Mesenchymal stem cell (in vitro differentiated cells and primary cell): ENCODE results near the gene LIPC.
A peak's percentile ranks its signal among the peaks of the same experiment; 100 is the strongest.

Experiments used
- DNase-seq: peaks from one replicate; pipeline ENCODE4 v3.0.0-alpha.2; 2013
- H2AFZ ChIP-seq: one replicate; pipeline ENCODE4 v1.6.1; 2013; ENCODE audit warnings: low read depth, mild to moderate bottlenecking, control low read depth, inconsistent platforms, low read length, moderate library complexity
- H2AK5ac ChIP-seq: 2 replicates; pipeline ENCODE4 v1.6.1; 2013; ENCODE audit warnings: low read length, moderate library complexity, mild to moderate bottlenecking, inconsistent platforms; ENCODE audit not compliant: severe bottlenecking
- H2BK120ac ChIP-seq: one replicate; pipeline ENCODE4 v1.6.1; 2013; ENCODE audit warnings: low read depth, mild to moderate bottlenecking, inconsistent platforms, low read length, moderate library complexity
- H2BK12ac ChIP-seq, 2 experiments: one replicate each; pipeline ENCODE4 v1.6.1; 2013; ENCODE audit warnings: inconsistent platforms in 2 of 2, low read length in 2 of 2, mild to moderate bottlenecking in 2 of 2, moderate library complexity in 2 of 2, control low read depth in 1 of 2
- H2BK15ac ChIP-seq: one replicate; pipeline ENCODE4 v1.6.1; 2013; ENCODE audit warnings: mild to moderate bottlenecking, low read depth, inconsistent platforms; ENCODE audit not compliant: poor library complexity, severe bottlenecking
- H2BK5ac ChIP-seq: 2 replicates; pipeline ENCODE4 v1.6.1; 2013; ENCODE audit warnings: low read depth, mild to moderate bottlenecking, low read length, control low read depth, inconsistent platforms; ENCODE audit not compliant: poor library complexity, severe bottlenecking
- H3K14ac ChIP-seq, 2 experiments: one replicate each; pipeline ENCODE4 v1.6.1; 2013; ENCODE audit warnings: inconsistent platforms in 2 of 2, low read length in 2 of 2, control low read depth in 1 of 2, mild to moderate bottlenecking in 1 of 2, moderate library complexity in 1 of 2
- H3K18ac ChIP-seq, 2 experiments: one replicate each; pipeline ENCODE4 v1.6.1; 2013; ENCODE audit warnings: inconsistent platforms in 2 of 2, low read length in 2 of 2, control low read depth in 1 of 2, low read depth in 1 of 2, mild to moderate bottlenecking in 1 of 2
- H3K23ac ChIP-seq, 2 experiments: one replicate each; pipeline ENCODE4 v1.6.1; 2013; ENCODE audit warnings: inconsistent platforms in 2 of 2, low read length in 2 of 2, mild to moderate bottlenecking in 2 of 2, moderate library complexity in 2 of 2, control low read depth in 1 of 2
- H3K27ac ChIP-seq: 2 replicates; pipeline ENCODE4 v1.5.1; 2013; ENCODE audit warnings: mild to moderate bottlenecking, moderate library complexity, low read length, control low read depth, inconsistent platforms; ENCODE audit not compliant: poor library complexity, severe bottlenecking
- H3K27me3 ChIP-seq, 2 experiments: 2 replicates each; pipeline versions ENCODE4 v1.6.1 to v1.7.0; 2013; ENCODE audit warnings: low read length in 2 of 2, mild to moderate bottlenecking in 2 of 2, moderate library complexity in 2 of 2, control low read depth in 1 of 2, inconsistent platforms in 1 of 2; ENCODE audit not compliant: control insufficient read depth in 1 of 2, insufficient read depth in 1 of 2
- H3K36me3 ChIP-seq, 2 experiments: 2 replicates each; pipeline versions ENCODE4 v1.6.1 to v1.7.0; 2013; ENCODE audit warnings: low read length in 2 of 2, control low read depth in 1 of 2, inconsistent platforms in 1 of 2, low read depth in 1 of 2, mild to moderate bottlenecking in 1 of 2; ENCODE audit not compliant: insufficient read depth in 2 of 2, control insufficient read depth in 1 of 2
- H3K4ac ChIP-seq, 2 experiments: one replicate each; pipeline ENCODE4 v1.6.1; 2013; ENCODE audit warnings: inconsistent platforms in 2 of 2, low read length in 2 of 2, mild to moderate bottlenecking in 2 of 2, moderate library complexity in 2 of 2, control low read depth in 1 of 2, low read depth in 1 of 2
- H3K4me1 ChIP-seq: 2 replicates; pipeline ENCODE4 v1.6.1; 2013; ENCODE audit warnings: low read depth, low read length, control low read depth; ENCODE audit not compliant: control insufficient read depth, insufficient read depth
- H3K4me2 ChIP-seq: 2 replicates; pipeline ENCODE4 v1.6.1; 2013; ENCODE audit warnings: low read length, mild to moderate bottlenecking, inconsistent platforms; ENCODE audit not compliant: poor library complexity, severe bottlenecking
- H3K4me3 ChIP-seq, 2 experiments: 2 replicates each; pipeline versions ENCODE4 v1.5.1 to v1.7.0; 2013; ENCODE audit warnings: low read length in 2 of 2, mild to moderate bottlenecking in 2 of 2, control low read depth in 1 of 2, low read depth in 1 of 2; ENCODE audit not compliant: insufficient read depth in 1 of 2
- H3K79me1 ChIP-seq: replicated peaks from 2 replicates; pipeline ENCODE4 v1.6.1; 2013; ENCODE audit warnings: mild to moderate bottlenecking, control low read depth, low read length, inconsistent platforms; ENCODE audit not compliant: poor library complexity, severe bottlenecking
- H3K9ac ChIP-seq: 2 replicates; pipeline ENCODE4 v1.7.0; 2013; ENCODE audit warnings: mild to moderate bottlenecking, low read length, moderate library complexity
- H3K9me3 ChIP-seq: 2 replicates; pipeline ENCODE4 v1.7.0; 2013; ENCODE audit warnings: mild to moderate bottlenecking, low read length; ENCODE audit not compliant: control insufficient read depth
- H4K8ac ChIP-seq: one replicate; pipeline ENCODE4 v1.6.1; 2013; ENCODE audit warnings: inconsistent platforms, mild to moderate bottlenecking, low read length, moderate library complexity
- H4K91ac ChIP-seq: one replicate; pipeline ENCODE4 v1.6.1; 2013; ENCODE audit warnings: mild to moderate bottlenecking, low read length, inconsistent platforms
- WGBS: methylation state at CpG from one replicate; pipeline ENCODE4 v1.1.7; 2013; ENCODE audit warnings: mixed read lengths; 5-methylcytosine and 5-hydroxymethylcytosine counted together

Gene LIPC

DNA sequence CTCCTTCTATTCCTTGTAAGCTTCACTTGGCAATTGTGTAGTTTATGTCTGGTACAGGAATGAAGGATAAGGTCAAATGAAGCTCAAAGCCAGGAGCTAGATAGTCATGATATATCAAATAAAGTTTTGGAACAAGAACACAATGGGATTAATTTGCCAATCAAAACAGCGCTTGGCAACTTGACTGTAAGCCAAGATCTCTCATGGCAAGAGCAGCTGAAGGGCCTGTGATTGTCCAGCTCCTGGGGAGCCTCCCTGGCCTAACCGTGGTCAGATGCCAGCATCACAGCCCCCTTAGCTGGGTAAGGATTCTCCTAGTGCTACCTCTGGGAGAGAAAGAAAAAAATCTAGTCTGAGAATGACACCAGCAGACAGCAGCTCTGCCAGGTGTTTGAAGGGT, 97.2 kb downstream of the LIPC start:
- Histone ChIP-seq H2AFZ (no peak overlapping the region), H3K4me2 (no peak overlapping the region), H2BK120ac (no peak overlapping the region), H3K79me1 (no peaks in the 10 kb centered on the region), H3K9me3 (no peaks in the 10 kb centered on the region), H2BK5ac (no peak overlapping the region), H3K36me3 (no peaks in the 10 kb centered on the region), H3K4ac (no peak overlapping the region), H2AK5ac (peak overlapping the region; percentile 38), H3K18ac (no peak overlapping the region), H4K8ac (no peak overlapping the region), H3K23ac (no peak overlapping the region), H3K4me3 (no peak overlapping the region), H3K14ac (no peak overlapping the region), H3K27me3 (peaks cover 0 to 7% of the 10 kb centered on the region in 2 experiments), H2BK12ac (no peak overlapping the region), H4K91ac (no peak overlapping the region), H2BK15ac (no peak overlapping the region), H3K4me1 (peaks cover 13% of the 10 kb centered on the region), H3K27ac (no peak overlapping the region), H3K9ac (no peak overlapping the region)
- WGBS: 89% methylated on average over 2 of the region's 2 CpGs
- DNase-seq: no peak

DNA sequence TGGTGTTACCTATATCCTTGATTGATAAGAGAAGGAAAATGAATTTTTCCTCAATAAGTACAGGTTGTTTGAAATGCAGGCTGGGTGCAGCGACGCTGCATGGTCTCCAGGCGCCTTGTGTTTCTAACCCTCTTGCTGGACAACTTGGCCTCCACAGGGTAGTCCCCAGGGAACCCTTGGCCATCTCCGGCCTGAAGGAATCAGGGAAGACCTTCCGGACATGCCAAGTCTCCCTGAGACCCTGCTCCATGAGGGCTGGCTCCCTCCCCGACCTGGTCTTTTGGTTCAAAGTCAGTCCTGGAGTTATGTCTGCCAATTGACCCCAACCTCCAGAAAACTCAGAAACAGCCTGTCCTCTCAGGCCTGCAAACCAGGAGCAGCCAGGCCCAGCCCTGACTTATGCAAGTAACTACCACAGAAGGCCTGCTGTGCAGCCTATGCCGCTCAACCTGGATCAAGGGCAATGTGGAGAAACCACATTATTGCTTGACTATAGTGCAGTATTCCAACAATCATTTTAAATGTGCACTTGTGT, 98.3 kb downstream of the LIPC start:
- H3K4me3 ChIP-seq: no peak overlapping the region
- H3K23ac ChIP-seq: no peak overlapping the region
- no peak overlapping the region for H3K27ac ChIP-seq
- H3K9ac ChIP-seq: no peak overlapping the region
- no peaks in the 10 kb centered on the region for H3K9me3 ChIP-seq
- H3K14ac ChIP-seq: no peak overlapping the region
- no peak overlapping the region for H4K91ac ChIP-seq
- H3K4me2 ChIP-seq: no peak overlapping the region
- peak overlapping the region; percentile 38 for H2AK5ac ChIP-seq
- H3K4me1 ChIP-seq: peaks cover 13% of the 10 kb centered on the region
- no peak overlapping the region for H4K8ac ChIP-seq
- no peak overlapping the region for H3K18ac ChIP-seq
- no peak overlapping the region for H2BK12ac ChIP-seq
- no peaks in the 10 kb centered on the region for H3K36me3 ChIP-seq
- H2AFZ ChIP-seq: no peak overlapping the region
- no peak overlapping the region for H2BK5ac ChIP-seq
- H2BK120ac ChIP-seq: no peak overlapping the region
- no peaks in the 10 kb centered on the region for H3K79me1 ChIP-seq
- peaks cover 0 to 11% of the 10 kb centered on the region in 2 experiments for H3K27me3 ChIP-seq
- no peak for DNase-seq
- WGBS: 94% methylated on average over 6 of the region's 7 CpGs
- no peak overlapping the region for H2BK15ac ChIP-seq
- H3K4ac ChIP-seq: no peak overlapping the region

DNA sequence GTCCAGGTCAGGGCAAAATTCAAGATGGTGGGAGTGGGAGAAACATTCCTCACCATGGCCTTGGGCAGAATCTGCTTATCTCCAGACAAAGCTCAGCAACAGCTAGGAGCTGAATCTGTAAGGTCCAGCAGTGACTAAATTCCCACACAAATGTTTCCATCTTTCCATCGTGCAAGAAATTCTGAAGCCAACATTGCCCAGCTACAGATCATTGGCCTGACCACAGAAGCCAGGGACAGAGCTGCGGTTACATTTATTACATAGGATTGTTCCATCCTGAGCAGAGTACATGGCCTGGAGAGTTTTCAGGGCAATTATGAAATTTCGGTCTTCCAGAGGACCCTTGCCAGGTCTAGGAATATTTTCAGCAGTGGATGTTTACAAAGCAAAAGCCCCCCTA, 100.3 kb downstream of the LIPC start:
- H3K27ac ChIP-seq: no peak overlapping the region
- H2BK5ac ChIP-seq: no peak overlapping the region
- no peak for DNase-seq
- no peak overlapping the region for H2AFZ ChIP-seq
- no peak overlapping the region for H3K4ac ChIP-seq
- H2BK120ac ChIP-seq: no peak overlapping the region
- H3K4me1 ChIP-seq: peaks cover 8% of the 10 kb centered on the region
- no peaks in the 10 kb centered on the region for H3K9me3 ChIP-seq
- H4K8ac ChIP-seq: no peak overlapping the region
- peak overlapping the region; percentile 84 for H2BK15ac ChIP-seq
- no peak overlapping the region for H4K91ac ChIP-seq
- H3K4me3 ChIP-seq: no peak overlapping the region
- no peak overlapping the region for H3K9ac ChIP-seq
- H3K23ac ChIP-seq: no peak overlapping the region
- no peak overlapping the region for H2BK12ac ChIP-seq
- no peaks in the 10 kb centered on the region for H3K36me3 ChIP-seq
- H3K27me3 ChIP-seq: peaks cover 0 to 30% of the 10 kb centered on the region in 2 experiments
- H2AK5ac ChIP-seq: peak overlapping the region; percentile 55
- H3K4me2 ChIP-seq: no peak overlapping the region
- no peak overlapping the region for H3K14ac ChIP-seq
- H3K18ac ChIP-seq: no peak overlapping the region
- WGBS: 96% methylated on average over 2 of the region's 3 CpGs
- no peaks in the 10 kb centered on the region for H3K79me1 ChIP-seq

DNA sequence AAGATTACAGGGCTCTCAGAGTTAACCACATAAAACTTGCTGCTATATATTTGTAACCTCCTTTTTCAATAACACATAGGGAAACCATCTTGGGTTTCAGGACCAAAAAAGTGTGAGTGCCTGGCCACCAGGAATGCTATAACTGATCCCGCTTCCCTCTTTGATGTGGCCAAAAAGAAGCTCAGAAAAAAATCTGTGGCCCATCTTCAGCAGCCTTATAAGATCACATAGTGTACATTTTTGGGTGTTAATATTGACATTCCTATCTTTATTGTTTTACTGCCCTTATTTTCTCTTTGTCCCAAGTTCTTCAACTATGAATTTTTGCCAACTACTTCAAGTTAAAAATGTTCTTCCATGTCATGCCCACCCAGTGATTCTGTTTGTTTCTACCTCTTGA, 102.8 kb downstream of the LIPC start:
- no peak overlapping the region for H2AFZ ChIP-seq
- 100% methylated on average over 1 of the region's 1 CpG for WGBS
- H3K36me3 ChIP-seq: no peaks in the 10 kb centered on the region
- H2BK15ac ChIP-seq: no peak overlapping the region
- no peak overlapping the region for H3K9ac ChIP-seq
- H3K4me1 ChIP-seq: peaks cover 2% of the 10 kb centered on the region
- no peak overlapping the region for H3K4me3 ChIP-seq
- H3K27ac ChIP-seq: no peak overlapping the region
- H3K23ac ChIP-seq: no peak overlapping the region
- H4K8ac ChIP-seq: peak overlapping the region; percentile 15
- peaks cover 0 to 24% of the 10 kb centered on the region in 2 experiments for H3K27me3 ChIP-seq
- H3K79me1 ChIP-seq: no peaks in the 10 kb centered on the region
- H2BK120ac ChIP-seq: no peak overlapping the region
- H3K14ac ChIP-seq: no peak overlapping the region
- H2AK5ac ChIP-seq: peak overlapping the region; percentile 74
- H3K9me3 ChIP-seq: peaks cover 4% of the 10 kb centered on the region
- no peak overlapping the region for H2BK12ac ChIP-seq
- H3K4ac ChIP-seq: no peak overlapping the region
- no peak overlapping the region for H3K18ac ChIP-seq
- H3K4me2 ChIP-seq: no peak overlapping the region
- no peak for DNase-seq
- no peak overlapping the region for H2BK5ac ChIP-seq
- no peak overlapping the region for H4K91ac ChIP-seq
